H9 (cell line): ENCODE data around the gene IFNA2. TPM values are rescaled to one million over a fixed set of nuclear protein-coding genes. Genes with fewer than 3 reads are reported as not detected.

Source experiments
- DNase-seq: peaks from one replicate; pipeline ENCODE4 v3.0.0-alpha.2; 2017
- H2AFZ ChIP-seq: one replicate; pipeline ENCODE4 v1.6.1; 2013; ENCODE audit warnings: mild to moderate bottlenecking, low read length, control low read depth, moderate library complexity
- H2AK5ac ChIP-seq: 2 replicates; pipeline ENCODE4 v1.6.1; 2013; ENCODE audit warnings: low read length, control low read depth, mixed read lengths; ENCODE audit not compliant: insufficient read length
- H2BK120ac ChIP-seq: one replicate; pipeline ENCODE4 v1.6.1; 2013; ENCODE audit warnings: low read depth, mild to moderate bottlenecking, low read length, control low read depth, inconsistent platforms; ENCODE audit not compliant: poor library complexity, severe bottlenecking
- H2BK12ac ChIP-seq: 2 replicates; pipeline ENCODE4 v1.6.1; 2013; ENCODE audit warnings: low read length, control low read depth, mixed read lengths, low read depth; ENCODE audit not compliant: insufficient read length
- H2BK15ac ChIP-seq: 2 replicates; pipeline ENCODE4 v1.6.1; 2013; ENCODE audit warnings: low read depth, low read length, control low read depth
- H2BK20ac ChIP-seq: one replicate; pipeline ENCODE4 v1.6.1; 2013; ENCODE audit warnings: low read depth, mild to moderate bottlenecking, low read length, control low read depth, inconsistent platforms; ENCODE audit not compliant: poor library complexity, severe bottlenecking
- H2BK5ac ChIP-seq: 2 replicates; pipeline ENCODE4 v1.6.1; 2013; ENCODE audit warnings: low read length, control low read depth, mixed read lengths; ENCODE audit not compliant: insufficient read length
- H3K14ac ChIP-seq: 2 replicates; pipeline ENCODE4 v1.6.1; 2013; ENCODE audit warnings: low read length, control low read depth; ENCODE audit not compliant: insufficient read depth
- H3K18ac ChIP-seq: 2 replicates; pipeline ENCODE4 v1.6.1; 2013; ENCODE audit warnings: low read depth, mild to moderate bottlenecking, mixed read lengths, low read length, control low read depth; ENCODE audit not compliant: insufficient read length
- H3K23ac ChIP-seq: 2 replicates; pipeline ENCODE4 v1.6.1; 2013; ENCODE audit warnings: low read length, control low read depth, mixed read lengths, low read depth; ENCODE audit not compliant: insufficient read length
- H3K23me2 ChIP-seq: 2 replicates; pipeline ENCODE4 v1.6.1; 2013; ENCODE audit warnings: low read depth, mild to moderate bottlenecking, mixed read lengths, low read length, control low read depth; ENCODE audit not compliant: insufficient read length, poor library complexity, severe bottlenecking
- H3K27ac ChIP-seq: 2 replicates; pipeline ENCODE4 v1.5.1; 2013; ENCODE audit warnings: low read length, control low read depth, mixed read lengths, low read depth; ENCODE audit not compliant: insufficient read length
- H3K27me3 ChIP-seq: 2 replicates; pipeline ENCODE4 v1.6.1; 2013; ENCODE audit warnings: low read length, control low read depth, inconsistent platforms; ENCODE audit not compliant: insufficient read depth
- H3K4ac ChIP-seq: 2 replicates; pipeline ENCODE4 v1.6.1; 2013; ENCODE audit warnings: low read depth, mild to moderate bottlenecking, control low read depth, inconsistent platforms, low read length, moderate library complexity
- H3K4me1 ChIP-seq: 2 replicates; pipeline ENCODE4 v1.6.1; 2013; ENCODE audit warnings: low read length, control low read depth, inconsistent platforms; ENCODE audit not compliant: insufficient read depth
- H3K4me2 ChIP-seq: 2 replicates; pipeline ENCODE4 v1.6.1; 2013; ENCODE audit warnings: low read length, control low read depth, mixed read lengths; ENCODE audit not compliant: insufficient read length, insufficient read depth
- H3K56ac ChIP-seq: 2 replicates; pipeline ENCODE4 v1.6.1; 2013; ENCODE audit warnings: low read depth, mild to moderate bottlenecking, mixed read lengths, low read length, control low read depth; ENCODE audit not compliant: insufficient read length
- H3K79me1 ChIP-seq: 2 replicates; pipeline ENCODE4 v1.6.1; 2013; ENCODE audit warnings: low read depth, mild to moderate bottlenecking, moderate library complexity, low read length, control low read depth, inconsistent platforms; ENCODE audit not compliant: insufficient read depth, poor library complexity, severe bottlenecking
- H3K79me2 ChIP-seq: 2 replicates; pipeline ENCODE4 v1.6.1; 2013; ENCODE audit warnings: low read length, control low read depth, inconsistent platforms; ENCODE audit not compliant: insufficient read depth
- H3K9ac ChIP-seq: 2 replicates; pipeline ENCODE4 v1.6.1; 2013; ENCODE audit warnings: low read length, control low read depth, mixed read lengths; ENCODE audit not compliant: insufficient read length; ENCODE audit errors: extremely low read depth
- H3K9me3 ChIP-seq: one replicate; pipeline ENCODE4 v1.6.1; 2013; ENCODE audit warnings: low read depth, low read length, inconsistent platforms; ENCODE audit not compliant: control insufficient read depth
- H3T11ph ChIP-seq: one replicate; pipeline ENCODE4 v1.6.1; 2013; ENCODE audit warnings: mild to moderate bottlenecking, low read length, control low read depth, inconsistent platforms
- H4K20me1 ChIP-seq: one replicate; pipeline ENCODE4 v1.6.1; 2013; ENCODE audit not compliant: control insufficient read depth, insufficient read length, insufficient read depth
- H4K5ac ChIP-seq: 2 replicates; pipeline ENCODE4 v1.6.1; 2013; ENCODE audit warnings: low read depth, mild to moderate bottlenecking, mixed read lengths, low read length, control low read depth; ENCODE audit not compliant: insufficient read length
- H4K8ac ChIP-seq: replicated peaks from 2 replicates; pipeline ENCODE4 v1.6.1; 2013; ENCODE audit warnings: low read length, control low read depth, mixed read lengths, low read depth; ENCODE audit not compliant: insufficient read length
- H4K91ac ChIP-seq: 2 replicates; pipeline ENCODE4 v1.6.1; 2013; ENCODE audit warnings: low read depth, mild to moderate bottlenecking, moderate library complexity, mixed read lengths, low read length, control low read depth; ENCODE audit not compliant: insufficient read length
- H3K27ac Mint-ChIP-seq, 3 experiments: 2 replicates in 2 of 3; 3 replicates in 1 of 3; pipeline ENCODE4 v1.8.0; 2020 to 2021; ENCODE audit warnings: mixed read lengths in 3 of 3, mild to moderate bottlenecking in 1 of 3, moderate library complexity in 1 of 3
- H3K27me3 Mint-ChIP-seq: 2 replicates; pipeline ENCODE4 v1.8.0; 2021; ENCODE audit warnings: low read depth, mild to moderate bottlenecking, moderate library complexity, mixed read lengths
- H3K36me3 Mint-ChIP-seq, 3 experiments: 2 replicates in 2 of 3; 3 replicates in 1 of 3; pipeline ENCODE4 v1.8.0; 2020 to 2021; ENCODE audit warnings: low read depth in 3 of 3, mixed read lengths in 3 of 3; ENCODE audit not compliant: insufficient read depth in 1 of 3
- H3K4me1 Mint-ChIP-seq, 2 experiments: 2 replicates each; pipeline ENCODE4 v1.8.0; 2020; ENCODE audit warnings: mixed read lengths in 2 of 2
- H3K4me3 Mint-ChIP-seq, 2 experiments: 2 replicates in 1 of 2; 3 replicates in 1 of 2; pipeline ENCODE4 v1.8.0; 2020 to 2021; ENCODE audit warnings: mild to moderate bottlenecking in 2 of 2, mixed read lengths in 2 of 2, moderate library complexity in 1 of 2
- H3K9me3 Mint-ChIP-seq, 2 experiments: 2 replicates in 1 of 2; 3 replicates in 1 of 2; pipeline ENCODE4 v1.8.0; 2020; ENCODE audit warnings: mild to moderate bottlenecking in 2 of 2, mixed read lengths in 2 of 2, moderate library complexity in 1 of 2
- CTCF ChIP-seq: fragments of 200-600 bp; sonication (generic); conservative IDR thresholded peaks from 3 replicates; pipeline ENCODE4 v1.8.0; 2021; ENCODE audit warnings: antibody characterized with exemption, mild to moderate bottlenecking
- whole genome bisulfite sequencing: extraction: QIAGEN DNeasy Blood & Tissue Kit; methylation state at CpG from one replicate; pipeline ENCODE4 v1.1.7; 2013; ENCODE audit warnings: missing lambda C conversion rate, low lambda C conversion rate, mixed read lengths; ENCODE audit not compliant: insufficient read length; ENCODE audit errors: extremely low coverage; 5-methylcytosine and 5-hydroxymethylcytosine counted together
- total RNA-seq: library from RNA; stranded (reverse); gene quantifications from 2 replicates; pipeline ENCODE4 v1.2.1, GENCODE V29; 2021

IFNA2 gene
- total RNA-seq, 1 experiment from 2014 or later: not detected

GRCh38 chr9:21428235-21428634, 43.0 kb upstream of the IFNA2 start:
- Histone ChIP-seq H3K9me3 (no peaks in the 10 kb centered on the region), H2BK120ac (no peak overlapping the region), H3K79me1 (no peaks in the 10 kb centered on the region), H2AK5ac (no peak overlapping the region), H4K8ac (no peak overlapping the region), H3K79me2 (no peaks in the 10 kb centered on the region), H3K4me2 (no peak overlapping the region), H3K9ac (no peak overlapping the region), H2BK20ac (no peak overlapping the region), H3K27me3 (no peaks in the 10 kb centered on the region), H3K14ac (no peak overlapping the region), H3K23ac (no peak overlapping the region), H3K56ac (no peak overlapping the region), H2BK5ac (no peak overlapping the region), H3K4ac (no peak overlapping the region), H3K4me1 (peaks cover 3% of the 10 kb centered on the region; the same call in 1 of the 2 replicates), H4K91ac (no peak overlapping the region), H2BK12ac (no peak overlapping the region), H3K27ac (no peak overlapping the region), H2BK15ac (no peak overlapping the region), H3K23me2 (no peaks in the 10 kb centered on the region), H4K5ac (no peak overlapping the region), H2AFZ (no peak overlapping the region), H3T11ph (no peak overlapping the region), H3K18ac (no peak overlapping the region), H4K20me1 (no peaks in the 10 kb centered on the region)
- no peak overlapping the region; a peak in 1 of 7 replicates for H3K27ac Mint-ChIP-seq
- H3K36me3 Mint-ChIP-seq: no peaks in the 10 kb centered on the region
- no CpG with 5 or more reads among the region's 1 CpG for WGBS
- peaks cover 20 to 22% of the 10 kb centered on the region in 2 experiments for H3K4me1 Mint-ChIP-seq
- no peaks in the 10 kb centered on the region for H3K9me3 Mint-ChIP-seq
- H3K4me3 Mint-ChIP-seq: no peak overlapping the region
- DNase-seq: no peak
- no peak for TF ChIP-seq CTCF
- peaks cover 2% of the 10 kb centered on the region; the same call in 1 of the 2 replicates for H3K27me3 Mint-ChIP-seq
